WTC11 (cell line): ENCODE data around the gene KCNQ2.

Experiments used
- ARID4B ChIP-seq: sonication (generic); formaldehyde crosslinking; IDR thresholded peaks from 2 replicates; pipeline ENCODE4 v1.8.0; 2023; ENCODE audit warnings: missing genetic modification reagents, mild to moderate bottlenecking, borderline replicate concordance
- ATF1 ChIP-seq: sonication (generic); formaldehyde crosslinking; IDR thresholded peaks from 2 replicates; pipeline ENCODE4 v1.8.1; 2023; ENCODE audit warnings: mild to moderate bottlenecking, moderate library complexity, missing genetic modification reagents
- ATF2 ChIP-seq: sonication (generic); formaldehyde crosslinking; IDR thresholded peaks from 2 replicates; pipeline ENCODE4 v1.8.1; 2022; ENCODE audit warnings: low read depth, missing genetic modification reagents, borderline replicate concordance
- CREM ChIP-seq: sonication (generic); formaldehyde crosslinking; IDR thresholded peaks from 2 replicates; pipeline ENCODE4 v1.8.1; 2022; ENCODE audit warnings: mild to moderate bottlenecking, missing genetic modification reagents, moderate library complexity
- CTCF ChIP-seq: fragments of 200-600 bp; IDR thresholded peaks from 2 replicates; pipeline ENCODE4 v1.8.0; 2022; ENCODE audit warnings: antibody characterized with exemption
- FOXJ3 ChIP-seq: sonication (generic); formaldehyde crosslinking; IDR thresholded peaks from 2 replicates; pipeline ENCODE4 v1.9.0; 2021; ENCODE audit warnings: missing genetic modification reagents, mild to moderate bottlenecking, borderline replicate concordance
- GRHL2 ChIP-seq: fragments of 250-450 bp; sonication (Bioruptor Pico); IDR thresholded peaks from 2 replicates; pipeline ENCODE4 v1.8.0; 2022; ENCODE audit warnings: mild to moderate bottlenecking, moderate library complexity; ENCODE audit not compliant: insufficient replicate concordance, severe bottlenecking
- MAX ChIP-seq: sonication (generic); formaldehyde crosslinking; IDR thresholded peaks from 2 replicates; pipeline ENCODE4 v1.8.0; 2022; ENCODE audit warnings: mild to moderate bottlenecking, missing genetic modification reagents
- NFE2L1 ChIP-seq: sonication (generic); formaldehyde crosslinking; IDR thresholded peaks from 2 replicates; pipeline ENCODE4 v1.8.1; 2023; ENCODE audit warnings: missing genetic modification reagents
- NR3C1 ChIP-seq: sonication (generic); formaldehyde crosslinking; conservative IDR thresholded peaks from 2 replicates; pipeline ENCODE4 v1.8.1; 2023; ENCODE audit warnings: low read depth, mild to moderate bottlenecking, missing genetic modification reagents
- SP1 ChIP-seq: sonication (generic); formaldehyde crosslinking; conservative IDR thresholded peaks from 2 replicates; pipeline ENCODE4 v1.8.1; 2022; ENCODE audit warnings: missing genetic modification reagents
- TP53 ChIP-seq: sonication (generic); formaldehyde crosslinking; IDR thresholded peaks from 2 replicates; pipeline ENCODE4 v1.8.1; 2023; ENCODE audit warnings: mild to moderate bottlenecking, missing genetic modification reagents
- ZNF121 ChIP-seq: sonication (generic); formaldehyde crosslinking; IDR thresholded peaks from 2 replicates; pipeline ENCODE4 v1.8.0; 2023; ENCODE audit warnings: missing genetic modification reagents
- ZNF263 ChIP-seq: sonication (generic); formaldehyde crosslinking; IDR thresholded peaks from 2 replicates; pipeline ENCODE4 v1.8.1; 2022; ENCODE audit warnings: low read depth, mild to moderate bottlenecking, moderate library complexity, missing genetic modification reagents

- no peak for TF ChIP-seq MAX (CRISPR knock-in tag)
- TF ChIP-seq SP1 (CRISPR knock-in tag), result no peak
- no peak for TF ChIP-seq CTCF
- TF ChIP-seq ZNF121 (CRISPR knock-in tag), result no peak
- TF ChIP-seq NR3C1 (CRISPR knock-in tag), result no peak
- no peak for TF ChIP-seq CREM
- TF ChIP-seq FOXJ3 (CRISPR knock-in tag), result no peak
- no peak for TF ChIP-seq TP53 (CRISPR knock-in tag)
- no peak for TF ChIP-seq ZNF263
- no peak for TF ChIP-seq ATF2 (CRISPR knock-in tag)
- TF ChIP-seq NFE2L1 (CRISPR knock-in tag), result no peak
- TF ChIP-seq ATF1 (CRISPR knock-in tag), result no peak
- no peak for TF ChIP-seq ARID4B (CRISPR knock-in tag)
- no peak for TF ChIP-seq GRHL2 (CRISPR knock-in tag)
Observed at GRCh38 chr20:63464289-63464635, 8.2 kb downstream of the KCNQ2 start.
